A375 (cell line): ENCODE data around the gene CAMK4. TPM values are rescaled to one million over a fixed set of nuclear protein-coding genes. Genes with fewer than 3 reads are reported as not detected.

Experiments
- total RNA-seq: library from RNA; depleted of rRNA; stranded (reverse); fragments of >200 nt; shearing (Covaris generic); gene quantifications from 2 replicates; pipeline ENCODE4 v1.2.3, GENCODE V29; 2014; rRNA removed

Gene CAMK4
- 67.3 and 74.3 TPM in 2 replicates for total RNA-seq

DNA sequence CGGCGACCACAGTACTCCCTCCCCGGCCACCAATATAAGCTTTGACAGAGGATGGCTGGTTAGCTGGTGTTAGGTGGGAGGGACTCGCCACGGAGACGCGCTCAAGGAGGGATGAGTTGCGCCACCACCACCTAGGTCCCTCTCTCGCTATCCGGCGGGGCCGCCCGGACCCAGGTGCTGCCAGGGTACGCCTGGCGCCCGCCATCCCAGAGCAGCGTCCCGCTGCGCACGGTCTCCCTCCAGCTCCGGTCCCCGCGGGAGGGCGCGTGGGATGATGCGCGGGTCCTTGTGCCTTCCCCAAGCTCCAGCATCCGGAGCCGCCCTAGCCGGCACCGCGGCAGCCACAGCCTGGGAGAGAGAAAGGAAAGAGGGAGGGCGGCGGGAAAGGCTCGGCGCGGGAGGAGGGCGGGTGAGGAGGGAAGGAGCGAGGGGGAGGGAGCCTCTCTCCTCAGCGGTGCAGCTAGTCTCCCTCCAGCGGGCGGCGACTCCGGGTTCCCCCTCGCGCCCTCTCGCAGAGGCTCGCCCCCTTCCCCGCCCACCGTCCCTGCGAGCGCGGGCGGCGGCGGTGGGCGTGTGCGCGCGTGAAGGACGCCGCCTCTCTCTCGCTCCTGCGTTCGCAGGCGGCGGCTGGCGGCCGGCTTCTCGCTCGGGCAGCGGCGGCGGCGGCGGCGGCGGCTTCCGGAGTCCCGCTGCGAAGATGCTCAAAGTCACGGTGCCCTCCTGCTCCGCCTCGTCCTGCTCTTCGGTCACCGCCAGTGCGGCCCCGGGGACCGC, at the start of gene CAMK4:
TSS of gene CAMK4 (plus strand) at position 598 of the 774 bp plus-strand sequence. CDS start at position 698, 100 bp downstream.

GRCh38 chr5:111512375-111513130, 288.4 kb downstream of the CAMK4 start, which contains the start of gene STARD4:
TSS of gene STARD4 (minus strand) at chr5:111512535. CDS start at chr5:111507433, 5,102 bp downstream.

Other genes with a start within 250 kb of the CAMK4 start
- gene TSLP, start 152.7 kb upstream of the CAMK4 start, total RNA-seq: 0.34 and 0.60 TPM in 2 replicates
- 41.1 and 41.5 TPM in 2 replicates for gene WDR36, start 132.0 kb upstream of the CAMK4 start, total RNA-seq